Activated CD8-positive, alpha-beta memory T cell treated with anti-CD3 and anti-CD28 coated beads for 1 hour (primary cell): ENCODE results near the gene SLCO1B1.
"Not testable (repeated sequence)": the region's sequence is repeated elsewhere in the genome, so short reads cannot be mapped to it uniquely, and the experiment has no call there.

Experiments used
- DNase-seq, 2 donors: peaks; one replicate each; pipeline ENCODE4 v3.0.0-alpha.2; 2020; ENCODE audit warnings: low read depth in 1 of 2; ENCODE audit errors: extremely low read depth in 1 of 2

SLCO1B1 gene, protein sequence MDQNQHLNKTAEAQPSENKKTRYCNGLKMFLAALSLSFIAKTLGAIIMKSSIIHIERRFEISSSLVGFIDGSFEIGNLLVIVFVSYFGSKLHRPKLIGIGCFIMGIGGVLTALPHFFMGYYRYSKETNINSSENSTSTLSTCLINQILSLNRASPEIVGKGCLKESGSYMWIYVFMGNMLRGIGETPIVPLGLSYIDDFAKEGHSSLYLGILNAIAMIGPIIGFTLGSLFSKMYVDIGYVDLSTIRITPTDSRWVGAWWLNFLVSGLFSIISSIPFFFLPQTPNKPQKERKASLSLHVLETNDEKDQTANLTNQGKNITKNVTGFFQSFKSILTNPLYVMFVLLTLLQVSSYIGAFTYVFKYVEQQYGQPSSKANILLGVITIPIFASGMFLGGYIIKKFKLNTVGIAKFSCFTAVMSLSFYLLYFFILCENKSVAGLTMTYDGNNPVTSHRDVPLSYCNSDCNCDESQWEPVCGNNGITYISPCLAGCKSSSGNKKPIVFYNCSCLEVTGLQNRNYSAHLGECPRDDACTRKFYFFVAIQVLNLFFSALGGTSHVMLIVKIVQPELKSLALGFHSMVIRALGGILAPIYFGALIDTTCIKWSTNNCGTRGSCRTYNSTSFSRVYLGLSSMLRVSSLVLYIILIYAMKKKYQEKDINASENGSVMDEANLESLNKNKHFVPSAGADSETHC

GRCh38 chr12:21130998-21131397, at the start of gene SLCO1B1:
Gene SLCO1B1 (plus strand): TSS chr12:21131194. CDS start chr12:21141575, 10,381 bp downstream.
- no peak for DNase-seq

- not testable (repeated sequence) for DNase-seq
Observed at GRCh38 chr12:21084753-21085152, 46.2 kb upstream of the SLCO1B1 start.

DNA sequence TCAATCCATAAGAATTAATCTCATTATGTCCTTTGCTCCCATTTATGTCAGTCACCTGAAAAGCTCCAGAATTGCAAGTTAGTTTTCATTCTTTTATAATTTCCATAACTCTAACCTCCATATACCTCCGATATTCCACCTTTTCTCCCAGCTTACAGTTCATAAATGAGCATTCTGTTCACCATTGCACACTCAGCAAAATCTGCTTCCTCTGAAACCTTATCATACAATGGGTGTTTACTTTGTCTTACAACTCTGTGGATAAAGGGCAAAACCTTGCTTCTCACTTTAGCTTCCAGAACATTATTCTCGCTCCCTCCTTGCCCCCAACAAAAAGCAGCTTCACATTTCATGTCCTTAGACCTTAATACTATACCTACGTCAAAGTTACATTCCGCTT, 19.3 kb upstream of the SLCO1B1 start:
- no peak for DNase-seq

DNA sequence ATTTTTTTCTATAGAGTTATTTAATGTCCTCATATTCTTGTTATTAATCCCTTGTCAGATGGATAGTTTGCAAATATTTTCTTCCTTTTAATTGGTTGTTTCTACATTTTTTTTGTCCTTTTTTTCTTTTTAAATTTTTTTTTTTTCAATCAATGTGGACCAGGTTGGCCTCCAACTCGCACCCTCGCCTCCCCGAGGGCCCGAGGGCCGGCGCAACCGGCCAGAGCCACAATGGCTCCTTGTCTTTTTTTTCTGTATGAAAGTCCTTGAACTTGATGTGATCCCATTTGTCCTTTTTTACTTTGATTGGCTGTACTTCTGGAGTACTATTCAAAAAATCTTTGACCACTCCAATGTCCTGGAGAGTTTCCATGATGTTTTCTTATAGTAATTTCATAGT, 17.7 kb upstream of the SLCO1B1 start:
- no peak for DNase-seq

- DNase-seq = no peak
Observed at GRCh38 chr12:21117995-21118394, 13.0 kb upstream of the SLCO1B1 start.

DNA sequence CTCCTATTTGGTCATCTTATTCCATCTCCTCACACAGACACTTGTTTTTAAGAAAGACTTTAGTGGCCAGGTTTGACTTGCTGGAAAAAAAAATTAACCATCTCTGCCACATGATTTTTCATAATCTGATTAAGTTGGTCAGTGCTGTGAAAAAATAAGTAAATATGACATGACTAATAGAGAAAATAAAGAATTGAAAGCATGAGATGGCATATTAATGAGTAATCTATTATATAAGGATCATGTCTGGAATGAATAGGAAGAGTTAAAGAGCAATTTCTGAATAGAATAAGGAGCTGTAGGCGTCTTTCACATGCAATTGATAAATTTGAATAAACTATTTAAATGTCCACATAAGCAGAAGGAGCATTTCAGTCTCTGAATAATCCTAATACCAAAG, 12.2 kb upstream of the SLCO1B1 start:
- no peak for DNase-seq

DNA sequence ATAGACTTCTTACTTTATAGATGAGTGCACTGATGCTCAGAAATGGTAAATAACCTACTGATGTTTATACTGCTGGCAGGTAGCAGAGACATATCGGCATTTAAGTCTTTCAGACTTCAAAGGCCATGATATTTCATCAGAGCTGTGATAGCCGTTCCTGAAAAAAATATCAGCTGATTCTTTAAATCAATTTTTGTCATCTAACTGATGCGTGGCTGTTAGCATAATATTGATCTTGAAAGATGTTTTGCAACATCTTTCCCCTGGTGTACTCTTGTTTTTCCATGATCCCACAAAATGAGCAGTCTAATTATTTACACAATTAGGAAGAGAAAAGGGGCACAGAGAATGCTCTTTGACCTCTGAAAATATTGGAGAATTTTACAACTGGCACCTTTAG, 1.6 kb upstream of the SLCO1B1 start:
- DNase-seq = no peak

DNA sequence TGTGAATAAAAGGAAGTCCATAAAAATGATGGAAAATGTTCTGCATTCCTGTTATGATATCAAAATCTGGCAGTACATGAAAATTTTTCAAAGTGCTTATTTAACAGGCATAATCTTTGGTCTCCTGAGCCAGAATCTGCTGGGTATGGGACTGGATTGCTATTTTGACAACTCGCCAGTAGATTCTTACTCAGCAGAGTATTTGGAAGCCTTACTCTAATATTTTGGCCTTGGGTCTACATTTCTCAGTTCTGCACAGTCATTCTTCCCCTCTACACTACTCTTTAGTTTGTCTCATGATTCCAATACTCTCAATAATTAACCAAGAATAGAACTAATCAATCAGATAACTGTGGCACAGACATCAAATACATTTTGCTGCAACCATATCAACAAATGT, 1.1 kb upstream of the SLCO1B1 start:
- no peak for DNase-seq

- DNase-seq = not testable (repeated sequence)
Observed at GRCh38 chr12:21137318-21137999, 6.5 kb downstream of the SLCO1B1 start.

- no peak for DNase-seq
Observed at GRCh38 chr12:21138016-21138415, 7.0 kb downstream of the SLCO1B1 start.

DNA sequence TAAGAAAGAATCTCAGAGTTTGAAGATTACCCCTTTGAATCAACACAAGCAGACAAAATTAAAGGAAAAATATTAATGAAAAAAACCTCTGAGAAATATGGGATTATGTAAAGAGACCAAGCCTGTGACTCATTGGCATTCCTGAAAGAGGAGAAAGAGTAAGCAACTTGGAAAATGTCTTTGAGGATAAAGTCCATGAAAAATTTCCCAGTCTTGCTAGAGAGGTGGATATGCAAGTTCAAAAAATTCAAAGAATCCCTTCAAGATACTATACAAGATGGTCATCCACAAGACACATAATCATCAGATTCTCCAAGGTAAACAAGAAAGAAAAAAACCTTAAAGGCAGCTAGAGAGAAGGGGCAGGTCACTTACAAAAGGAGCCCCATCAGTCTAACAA, 13.3 kb downstream of the SLCO1B1 start:
- no peak for DNase-seq

DNA sequence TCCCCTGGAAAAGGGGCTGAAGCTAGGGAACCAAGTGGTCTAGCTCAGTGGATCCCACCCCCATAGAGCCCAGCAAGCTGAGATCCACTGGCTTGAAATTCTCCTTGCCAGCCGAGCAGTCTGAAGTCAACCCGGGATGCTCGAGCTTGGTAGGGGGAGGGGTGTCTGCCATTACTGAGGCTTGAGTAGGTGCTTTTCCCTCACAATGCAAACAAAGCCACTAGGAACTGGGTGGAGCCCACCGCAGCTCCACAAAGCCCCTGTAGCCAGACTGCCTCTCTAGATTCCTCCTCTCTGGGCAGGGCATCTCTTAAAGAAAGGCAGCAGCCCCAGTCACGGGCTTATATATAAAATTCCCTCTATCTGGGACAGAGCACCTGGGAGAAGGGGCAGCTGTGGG, 18.9 kb downstream of the SLCO1B1 start:
- DNase-seq = not testable (repeated sequence)

DNA sequence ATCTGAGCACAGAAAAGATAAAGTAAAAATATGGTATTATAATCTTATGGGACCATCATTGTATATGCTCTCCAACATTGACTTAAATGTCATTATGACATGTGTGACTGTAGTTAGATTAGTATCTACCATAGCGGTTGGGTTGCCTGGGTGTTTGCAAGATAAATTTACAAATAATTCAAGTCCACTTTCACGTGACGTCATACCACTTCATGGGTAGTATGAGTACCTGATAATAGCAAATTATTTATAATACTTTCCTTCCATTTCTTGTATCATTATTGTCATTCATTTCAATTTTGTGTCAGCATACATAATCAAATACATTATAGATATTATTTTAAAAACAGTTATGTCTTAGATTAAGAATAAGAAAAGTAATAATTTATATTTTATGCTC, 20.2 kb downstream of the SLCO1B1 start:
- no peak for DNase-seq

- no peak for DNase-seq
Observed at GRCh38 chr12:21155522-21156351, 24.7 kb downstream of the SLCO1B1 start.

- no peak for DNase-seq
Observed at GRCh38 chr12:21165048-21165447, 34.1 kb downstream of the SLCO1B1 start.

DNA sequence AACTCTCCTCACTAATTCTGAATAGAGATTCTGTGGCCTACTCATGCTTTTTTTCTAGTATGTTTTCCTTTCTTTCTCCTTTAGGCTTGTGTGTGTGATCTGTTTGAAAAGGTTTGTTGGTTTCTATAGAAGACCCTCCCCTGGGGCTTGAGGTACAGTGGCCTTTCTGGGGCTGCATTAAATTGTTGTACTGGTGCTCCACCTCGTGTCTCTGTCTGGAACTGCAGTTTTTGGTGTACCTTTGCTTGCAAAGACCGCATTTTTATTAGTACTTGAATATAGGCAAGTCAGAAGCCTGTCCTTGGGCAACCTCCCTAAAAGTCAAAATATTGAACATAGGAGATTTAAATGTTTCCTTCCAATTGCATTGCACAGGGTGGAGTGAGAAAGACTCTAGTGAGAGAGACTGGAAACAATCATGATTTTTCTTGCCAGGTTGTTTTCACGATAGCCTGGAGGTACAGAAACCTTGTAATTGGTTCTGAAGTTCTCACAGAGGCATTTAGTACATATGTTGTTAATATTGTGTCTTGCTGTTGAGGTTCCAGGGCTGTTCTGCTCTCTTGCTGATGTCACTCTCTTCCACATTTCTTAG, 39.0 kb downstream of the SLCO1B1 start:
- DNase-seq = peak in 1 of 2 donors; percentile 3

- DNase-seq = no peak
Observed at GRCh38 chr12:21172079-21172478, 41.1 kb downstream of the SLCO1B1 start.

DNA sequence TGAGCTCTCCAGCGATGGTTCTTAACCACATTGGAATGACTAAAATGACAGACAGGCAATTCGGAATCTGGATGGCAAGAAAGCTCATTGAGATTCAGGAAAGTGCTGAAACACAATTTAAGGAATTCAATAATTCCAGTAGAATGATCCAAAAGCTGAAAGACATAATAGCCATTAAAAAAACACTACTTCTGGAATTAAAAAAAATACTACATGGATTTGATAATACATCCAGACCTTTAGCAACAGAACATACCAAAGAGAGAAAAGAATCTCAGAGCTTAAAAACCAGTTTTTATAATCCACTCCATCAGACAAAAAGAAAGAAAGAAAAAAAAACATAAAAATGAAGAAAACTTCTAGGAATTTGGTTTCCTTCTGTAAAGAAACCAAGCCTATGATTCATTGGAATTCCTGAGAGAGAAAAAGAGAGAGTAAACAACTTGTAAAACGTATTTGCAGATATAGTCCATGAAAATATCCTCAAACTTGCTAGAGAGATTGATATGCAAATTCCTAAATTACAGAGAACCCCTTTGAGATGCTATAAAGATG, 52.8 kb downstream of the SLCO1B1 start:
- DNase-seq = no peak

DNA sequence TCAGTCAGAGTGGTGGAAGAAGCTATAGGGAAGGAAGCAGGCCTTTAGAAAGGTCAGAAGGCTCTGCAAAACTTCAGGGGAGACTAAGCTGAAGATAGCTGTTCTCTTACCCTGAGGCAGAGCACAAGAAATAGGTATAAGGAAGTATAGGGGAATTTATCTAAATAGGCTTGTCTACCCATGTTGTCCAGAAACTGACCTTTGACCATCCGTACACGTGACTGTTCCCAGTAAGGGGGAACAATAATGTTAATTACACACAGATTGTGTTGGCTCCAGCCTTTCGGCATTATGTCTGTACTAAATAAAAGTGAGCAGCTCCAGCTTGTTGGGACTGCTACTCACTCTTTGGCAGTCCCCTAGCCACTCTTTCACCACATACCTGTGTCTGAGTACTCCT, 59.0 kb downstream of the SLCO1B1 start:
- DNase-seq = no peak

DNA sequence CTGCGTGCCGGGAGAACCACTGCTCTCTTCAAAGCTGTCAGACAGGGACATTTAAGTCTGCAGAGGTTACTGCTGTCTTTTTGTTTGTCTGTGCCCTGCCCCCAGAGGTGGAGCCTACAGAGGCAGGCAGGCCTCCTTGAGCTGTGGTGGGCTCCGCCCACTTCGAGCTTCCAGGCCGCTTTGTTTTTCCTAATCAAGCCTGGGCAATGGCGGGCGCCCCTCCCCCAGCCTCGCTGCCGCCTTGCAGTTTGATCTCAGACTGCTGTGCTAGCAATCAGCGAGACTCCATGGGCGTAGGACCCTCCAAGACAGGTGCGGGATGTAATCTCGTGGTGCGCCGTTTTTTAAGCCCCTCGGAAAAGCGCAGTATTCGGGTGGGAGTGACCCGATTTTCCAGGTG, 83.4 kb downstream of the SLCO1B1 start:
- DNase-seq = not testable (repeated sequence)
